Stomach smooth muscle (tissue), 2 donors: Measurements from ENCODE around the gene AHSG.

Source experiments
- H3K27ac ChIP-seq: one replicate; pipeline ENCODE4 v1.7.0; 2013; ENCODE audit warnings: mild to moderate bottlenecking, low read length, inconsistent platforms
- H3K27me3 ChIP-seq, 2 donors: one replicate each; pipeline ENCODE4 v1.7.0; 2013; ENCODE audit warnings: low read length in 2 of 2; ENCODE audit not compliant: insufficient read depth in 2 of 2, control insufficient read depth in 1 of 2
- H3K36me3 ChIP-seq, 2 donors: one replicate each; pipeline ENCODE4 v1.7.0; 2013; ENCODE audit warnings: low read length in 2 of 2; ENCODE audit not compliant: control insufficient read depth in 2 of 2, insufficient read depth in 2 of 2
- H3K4me1 ChIP-seq: one replicate; pipeline ENCODE4 v1.7.0; 2013; ENCODE audit warnings: low read length; ENCODE audit not compliant: control insufficient read depth, insufficient read depth
- H3K4me3 ChIP-seq, 2 donors: one replicate each; pipeline ENCODE4 v1.7.0; 2013; ENCODE audit warnings: low read length in 2 of 2
- H3K9ac ChIP-seq, 2 donors: one replicate each; pipeline ENCODE4 v1.7.0; 2013; ENCODE audit warnings: low read length in 2 of 2, mild to moderate bottlenecking in 1 of 2
- H3K9me3 ChIP-seq, 2 donors: one replicate each; pipeline ENCODE4 v1.7.0; 2013; ENCODE audit warnings: low read length in 2 of 2; ENCODE audit not compliant: control insufficient read depth in 2 of 2
- donor health status: healthy.
- donor health status: Pancreatic carcinoma.

Gene AHSG

GRCh38 chr3:186618318-186618938, 5.6 kb downstream of the AHSG start:
- Histone ChIP-seq H3K9me3 (no peaks in the 10 kb centered on the region), H3K27ac (no peak overlapping the region), H3K27me3 (peaks cover 11 to 23% of the 10 kb centered on the region in 2 donors)

GRCh38 chr3:186619787-186620212, 6.9 kb downstream of the AHSG start:
- Histone ChIP-seq H3K4me1 (peaks cover 7% of the 10 kb centered on the region), H3K36me3 (no peaks in the 10 kb centered on the region), H3K9me3 (no peaks in the 10 kb centered on the region), H3K9ac (no peak overlapping the region), H3K4me3 (no peak overlapping the region), H3K27ac (no peak overlapping the region), H3K27me3 (peaks cover 8 to 19% of the 10 kb centered on the region in 2 donors)

More at GRCh38 chr3:186618318-186618938, 5.6 kb downstream of the AHSG start:
- H3K9ac ChIP-seq: no peak overlapping the region
- H3K4me3 ChIP-seq: no peak overlapping the region
- peaks cover 7% of the 10 kb centered on the region for H3K4me1 ChIP-seq
- H3K36me3 ChIP-seq: no peaks in the 10 kb centered on the region

GRCh38 chr3:186620213-186621092, 7.6 kb downstream of the AHSG start:
- Histone ChIP-seq H3K27ac (no peak overlapping the region), H3K4me3 (no peak overlapping the region), H3K9ac (no peak overlapping the region), H3K9me3 (no peaks in the 10 kb centered on the region), H3K36me3 (no peaks in the 10 kb centered on the region), H3K27me3 (peaks cover 7 to 18% of the 10 kb centered on the region in 2 donors), H3K4me1 (peaks cover 7% of the 10 kb centered on the region)

DNA sequence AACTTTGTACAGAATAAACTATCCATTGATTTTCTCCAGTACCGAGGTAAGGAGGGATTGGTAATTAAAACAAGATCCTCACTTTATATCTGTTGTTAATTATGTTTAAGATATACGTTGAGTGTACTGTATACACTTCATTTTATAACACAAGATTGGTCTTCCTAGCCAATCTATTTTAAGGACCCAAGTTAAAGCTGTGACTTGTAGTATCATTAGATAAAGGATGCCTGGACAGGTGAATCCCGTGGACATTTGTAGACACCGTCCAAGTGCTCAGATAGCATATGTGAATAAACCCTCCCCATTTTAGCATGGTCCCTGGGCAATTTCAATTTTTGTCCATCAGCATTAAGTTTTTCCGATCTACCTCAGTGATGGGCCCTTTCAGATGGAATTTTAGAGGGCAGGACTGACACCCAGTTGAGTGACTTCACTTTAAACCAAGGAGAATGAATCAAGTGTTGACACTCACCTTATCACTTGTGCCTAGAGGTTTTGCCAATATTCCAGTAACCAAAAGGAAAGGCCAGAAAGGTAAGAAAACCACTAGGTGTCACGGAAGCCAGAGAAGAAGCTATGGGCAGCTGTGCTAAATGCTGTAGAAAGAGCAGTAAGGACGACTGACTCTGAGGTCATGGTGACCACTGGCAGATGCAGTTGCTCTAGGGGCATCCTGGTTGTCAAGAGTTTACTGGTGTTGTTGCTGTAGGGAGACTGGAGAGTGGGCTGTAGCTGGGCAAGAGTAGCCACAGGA, 9.2 kb downstream of the AHSG start:
- Histone ChIP-seq H3K9ac (no peak overlapping the region), H3K4me1 (peaks cover 6% of the 10 kb centered on the region), H3K27me3 (peaks cover 7 to 17% of the 10 kb centered on the region in 2 donors), H3K27ac (no peak overlapping the region), H3K9me3 (no peaks in the 10 kb centered on the region), H3K4me3 (no peak overlapping the region), H3K36me3 (no peaks in the 10 kb centered on the region)

DNA sequence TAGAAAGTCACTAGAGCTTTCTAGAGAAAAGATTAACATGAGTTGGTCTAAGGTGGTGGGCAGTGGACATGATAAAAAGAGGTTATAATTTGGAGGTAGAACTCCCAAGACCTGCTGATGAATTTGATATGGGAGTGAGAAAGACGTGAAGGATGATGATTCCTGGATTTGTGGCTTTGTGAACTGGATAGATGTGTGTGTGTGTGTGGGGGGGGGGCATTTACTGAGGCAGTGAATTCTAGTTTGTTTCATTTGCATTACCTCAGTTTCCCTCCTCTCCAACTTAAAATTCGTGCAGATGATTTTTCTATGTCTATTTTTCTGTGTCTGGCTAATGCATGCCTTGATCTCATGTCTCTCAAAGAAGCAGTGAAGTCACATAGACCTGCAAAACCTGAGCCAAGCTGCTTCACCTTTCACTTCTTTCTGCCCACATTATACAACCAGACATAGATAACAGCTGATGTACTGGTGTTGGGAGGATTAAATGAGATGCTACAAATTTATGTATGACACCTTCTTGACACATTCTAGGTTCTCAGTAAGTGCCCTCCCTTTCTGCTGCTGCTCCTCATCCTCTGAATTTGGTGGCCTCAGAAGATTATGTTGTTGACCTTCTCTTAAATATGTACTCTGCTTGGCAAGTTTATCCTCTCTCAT, 9.9 kb downstream of the AHSG start:
- H3K4me1 ChIP-seq: no peaks in the 10 kb centered on the region
- no peaks in the 10 kb centered on the region for H3K36me3 ChIP-seq
- H3K27ac ChIP-seq: no peak overlapping the region
- H3K4me3 ChIP-seq: no peak overlapping the region
- H3K9me3 ChIP-seq: no peaks in the 10 kb centered on the region
- H3K9ac ChIP-seq: no peak overlapping the region
- peaks cover 2 to 11% of the 10 kb centered on the region in 2 donors for H3K27me3 ChIP-seq

DNA sequence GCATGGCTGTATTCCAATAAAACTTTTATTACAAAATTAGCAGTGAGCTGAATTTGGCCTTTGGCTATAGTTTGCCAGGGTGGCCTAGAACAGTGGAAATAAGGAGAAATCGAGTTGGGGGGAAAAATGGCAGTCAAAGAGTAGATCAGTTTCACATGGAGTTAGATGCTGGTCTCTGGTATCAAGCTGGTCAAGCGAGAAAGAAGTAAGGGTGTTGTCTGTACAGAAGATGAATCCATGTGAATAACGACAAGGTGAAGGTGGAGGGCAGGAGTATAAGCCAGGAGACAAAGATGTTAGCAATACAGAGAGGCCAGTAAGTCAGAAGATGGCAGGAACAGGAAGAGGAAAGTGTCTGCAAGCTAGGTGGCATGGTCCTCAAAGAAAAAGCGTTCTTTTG, 11.7 kb downstream of the AHSG start:
- H3K9ac ChIP-seq: no peak overlapping the region
- H3K9me3 ChIP-seq: no peaks in the 10 kb centered on the region
- no peak overlapping the region for H3K27ac ChIP-seq
- H3K27me3 ChIP-seq: peaks cover 2 to 7% of the 10 kb centered on the region in 2 donors
- H3K36me3 ChIP-seq: no peaks in the 10 kb centered on the region
- no peak overlapping the region for H3K4me3 ChIP-seq
- no peaks in the 10 kb centered on the region for H3K4me1 ChIP-seq

DNA sequence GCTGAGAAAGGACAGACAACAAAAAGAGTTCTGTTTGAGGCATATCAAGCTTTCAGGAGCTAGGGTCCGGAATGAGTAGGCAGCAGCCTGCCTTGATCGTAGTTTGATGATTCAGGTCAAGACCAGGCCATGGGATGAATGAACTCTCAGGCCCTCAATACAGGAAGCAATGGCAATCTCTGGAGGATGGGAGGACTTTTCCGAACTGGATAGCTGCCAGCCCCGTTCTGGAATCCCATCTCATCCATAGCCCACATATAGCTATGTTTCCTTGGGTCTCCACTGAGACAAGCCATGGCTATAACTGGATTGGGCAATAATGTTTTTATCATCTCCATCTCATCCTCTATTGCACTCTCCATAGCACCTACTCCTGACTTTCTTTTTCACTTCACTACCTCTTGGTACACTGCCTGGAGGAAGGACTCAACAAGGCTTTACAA, 12.8 kb downstream of the AHSG start:
- no peaks in the 10 kb centered on the region for H3K36me3 ChIP-seq

DNA sequence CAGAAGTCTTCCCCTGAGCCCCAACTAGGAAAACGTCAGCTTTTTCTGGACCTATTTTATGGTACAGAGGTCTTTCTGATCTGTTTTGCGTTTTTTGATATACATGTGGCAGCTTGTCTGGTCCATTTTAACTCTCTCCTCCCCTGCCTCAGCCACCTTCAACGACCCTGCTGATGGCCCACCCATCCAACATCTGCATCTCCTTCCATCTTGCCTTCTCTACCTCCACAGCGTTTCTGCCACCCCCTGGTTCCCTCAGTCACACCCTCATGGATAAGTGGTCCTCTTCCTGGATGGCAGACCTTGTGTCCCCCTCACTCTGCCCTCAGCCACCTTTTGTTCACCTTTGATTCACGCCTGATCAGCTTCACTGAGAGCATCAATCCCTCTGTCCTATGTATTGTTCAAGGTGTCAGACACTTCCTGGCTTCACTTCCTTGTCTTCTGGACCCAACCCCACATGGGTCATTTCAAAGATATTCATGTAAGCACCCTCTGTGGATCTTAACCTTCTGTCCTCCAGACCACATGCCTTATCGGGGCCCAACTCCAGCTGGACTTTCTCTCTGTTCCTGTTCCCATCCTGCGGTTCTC, 13.5 kb downstream of the AHSG start:
- Histone ChIP-seq H3K4me3 (no peak overlapping the region), H3K9me3 (no peaks in the 10 kb centered on the region), H3K9ac (no peak overlapping the region), H3K27ac (no peak overlapping the region), H3K36me3 (no peaks in the 10 kb centered on the region), H3K4me1 (no peaks in the 10 kb centered on the region), H3K27me3 (peaks cover 2 to 5% of the 10 kb centered on the region in 2 donors)

More for the DNA sequence above, 12.8 kb downstream of the AHSG start:
- Histone ChIP-seq H3K27ac (no peak overlapping the region), H3K9ac (no peak overlapping the region), H3K9me3 (no peaks in the 10 kb centered on the region), H3K4me1 (no peaks in the 10 kb centered on the region), H3K27me3 (peaks cover 2 to 6% of the 10 kb centered on the region in 2 donors), H3K4me3 (no peak overlapping the region)

DNA sequence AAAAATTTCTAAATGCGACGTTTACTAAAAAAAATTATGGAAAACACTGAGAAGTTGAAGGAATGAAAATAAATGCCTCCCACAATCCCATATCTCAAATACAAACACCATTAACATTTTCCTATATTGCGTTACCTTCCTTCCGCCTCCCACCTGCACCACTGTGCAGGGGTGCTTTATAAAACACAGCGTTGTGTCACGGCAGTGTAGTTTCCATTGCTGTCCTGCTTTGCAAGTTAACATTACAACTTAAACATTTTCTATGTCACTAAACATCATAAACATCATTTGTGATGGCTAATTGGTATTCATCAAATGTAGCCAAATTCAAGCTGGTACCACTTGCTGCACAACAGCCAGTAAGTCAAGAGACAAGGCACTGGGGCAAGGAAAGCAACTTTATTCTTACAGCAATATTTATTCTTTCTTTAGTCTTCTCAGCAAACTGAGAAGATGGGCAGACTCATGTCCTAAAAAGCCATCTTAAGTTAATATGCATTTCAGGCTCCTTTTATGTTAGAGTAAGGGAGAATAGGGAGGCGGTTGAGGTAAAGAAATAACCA, 15.1 kb downstream of the AHSG start:
- Histone ChIP-seq H3K4me3 (no peak overlapping the region), H3K9ac (no peak overlapping the region)

DNA sequence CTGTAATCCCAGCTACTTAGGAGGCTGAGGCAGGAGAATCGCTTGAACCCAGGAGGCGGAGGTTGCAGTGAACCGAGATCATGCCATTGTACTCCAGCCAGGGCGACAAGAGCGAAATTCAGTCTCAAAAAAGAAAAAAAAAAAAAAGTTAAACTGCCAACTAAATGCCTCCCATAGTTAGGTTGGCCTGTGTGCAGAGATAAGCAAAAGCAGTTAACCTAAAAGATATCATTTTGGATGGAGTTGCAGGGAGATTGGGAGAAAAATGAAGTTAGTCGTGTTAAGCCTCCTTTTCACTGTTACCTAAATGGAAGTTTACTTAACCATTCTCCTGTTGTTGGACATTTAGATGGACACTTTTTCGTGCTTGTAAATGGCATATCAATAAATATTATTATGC, 15.9 kb downstream of the AHSG start:
- Histone ChIP-seq H3K4me1 (no peaks in the 10 kb centered on the region), H3K9ac (no peak overlapping the region), H3K9me3 (no peaks in the 10 kb centered on the region), H3K27me3 (peaks cover 2% of the 10 kb centered on the region in 2 donors), H3K36me3 (no peaks in the 10 kb centered on the region), H3K4me3 (no peak overlapping the region), H3K27ac (no peak overlapping the region)

More for the DNA sequence above, 15.1 kb downstream of the AHSG start:
- Histone ChIP-seq H3K4me1 (no peaks in the 10 kb centered on the region), H3K27ac (no peak overlapping the region), H3K27me3 (peaks cover 2% of the 10 kb centered on the region in 2 donors), H3K9me3 (no peaks in the 10 kb centered on the region), H3K36me3 (no peaks in the 10 kb centered on the region)
